Neural progenitor cell (in vitro differentiated cells): Measurements from ENCODE around the gene CNNM2.

ENCODE experiments used
- EZH2 ChIP-seq: fragments of 200-600 bp; sonication (generic); IDR thresholded peaks from 2 replicates; pipeline ENCODE4 v1.6.1; 2017; ENCODE audit warnings: antibody characterized with exemption, mild to moderate bottlenecking, moderate library complexity
- TF ChIP-seq, protein P1 (sequence below): fragments of 200-600 bp; sonication (generic); IDR thresholded peaks from 2 replicates; pipeline ENCODE4 v1.5.1; 2017; ENCODE audit warnings: antibody characterized with exemption, mild to moderate bottlenecking

GRCh38 chr10:102959360-102959759 lies 41.3 kb downstream of the CNNM2 start:
- TF ChIP-seq, protein P1, sequence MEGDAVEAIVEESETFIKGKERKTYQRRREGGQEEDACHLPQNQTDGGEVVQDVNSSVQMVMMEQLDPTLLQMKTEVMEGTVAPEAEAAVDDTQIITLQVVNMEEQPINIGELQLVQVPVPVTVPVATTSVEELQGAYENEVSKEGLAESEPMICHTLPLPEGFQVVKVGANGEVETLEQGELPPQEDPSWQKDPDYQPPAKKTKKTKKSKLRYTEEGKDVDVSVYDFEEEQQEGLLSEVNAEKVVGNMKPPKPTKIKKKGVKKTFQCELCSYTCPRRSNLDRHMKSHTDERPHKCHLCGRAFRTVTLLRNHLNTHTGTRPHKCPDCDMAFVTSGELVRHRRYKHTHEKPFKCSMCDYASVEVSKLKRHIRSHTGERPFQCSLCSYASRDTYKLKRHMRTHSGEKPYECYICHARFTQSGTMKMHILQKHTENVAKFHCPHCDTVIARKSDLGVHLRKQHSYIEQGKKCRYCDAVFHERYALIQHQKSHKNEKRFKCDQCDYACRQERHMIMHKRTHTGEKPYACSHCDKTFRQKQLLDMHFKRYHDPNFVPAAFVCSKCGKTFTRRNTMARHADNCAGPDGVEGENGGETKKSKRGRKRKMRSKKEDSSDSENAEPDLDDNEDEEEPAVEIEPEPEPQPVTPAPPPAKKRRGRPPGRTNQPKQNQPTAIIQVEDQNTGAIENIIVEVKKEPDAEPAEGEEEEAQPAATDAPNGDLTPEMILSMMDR = no peak
- TF ChIP-seq EZH2 = no peak
